ENCODE data around the gene NFAM1.

NFAM1 gene

GRCh38 chr22:42438293-42438650 is 6.1 kb upstream of the NFAM1 start:
- TF ChIP-seq POLR2AphosphoS5 (IDR thresholded peaks at IDR 0.05; ENCODE audit: low read depth, low read length): no peak
- TF ChIP-seq TAF1 (IDR thresholded peaks at IDR 0.05; ENCODE audit: borderline replicate concordance, low read depth, low read length): no peak
- no peak for TF ChIP-seq POLR2A (IDR thresholded peaks at IDR 0.05; ENCODE audit: low read depth, low read length)
- DNase-seq (ENCODE audit: insufficient read length) (no peak), FAIRE-seq (no peak)

GRCh38 chr22:42437488-42438292 is 5.5 kb upstream of the NFAM1 start:
- DNase-seq (ENCODE audit: insufficient read length) (peak; percentile 83), FAIRE-seq (peak; percentile 98)
- TF ChIP-seq POLR2AphosphoS5 (IDR thresholded peaks at IDR 0.05; ENCODE audit: low read depth, low read length): no peak
- TF ChIP-seq TAF1 (IDR thresholded peaks at IDR 0.05; ENCODE audit: borderline replicate concordance, low read depth, low read length): no peak
- no peak for TF ChIP-seq POLR2A (IDR thresholded peaks at IDR 0.05; ENCODE audit: low read depth, low read length)

- no peak for TF ChIP-seq TAF1 (IDR thresholded peaks at IDR 0.05; ENCODE audit: borderline replicate concordance, low read depth, low read length)
- no peak for TF ChIP-seq POLR2A (IDR thresholded peaks at IDR 0.05; ENCODE audit: low read depth, low read length)
- TF ChIP-seq POLR2AphosphoS5 (IDR thresholded peaks at IDR 0.05; ENCODE audit: low read depth, low read length): no peak
- DNase-seq (ENCODE audit: insufficient read length) (no peak), FAIRE-seq (no peak)
Measured at GRCh38 chr22:42436404-42436803, 4.2 kb upstream of the NFAM1 start.

- TF ChIP-seq POLR2AphosphoS5 (IDR thresholded peaks at IDR 0.05; ENCODE audit: low read depth, low read length) (no peak), POLR2A (IDR thresholded peaks at IDR 0.05; ENCODE audit: low read depth, low read length) (no peak), TAF1 (IDR thresholded peaks at IDR 0.05; ENCODE audit: borderline replicate concordance, low read depth, low read length) (no peak)
- peak; percentile 51 for FAIRE-seq
- DNase-seq (ENCODE audit: insufficient read length): no peak
Measured at GRCh38 chr22:42434748-42435425, 2.7 kb upstream of the NFAM1 start.

- FAIRE-seq (no peak), DNase-seq (ENCODE audit: insufficient read length) (no peak)
- no peak for TF ChIP-seq TAF1 (IDR thresholded peaks at IDR 0.05; ENCODE audit: borderline replicate concordance, low read depth, low read length)
Measured at GRCh38 chr22:42433754-42434682, 1.8 kb upstream of the NFAM1 start.

GRCh38 chr22:42432818-42433217 is 615 bp upstream of the NFAM1 start:
- no peak for TF ChIP-seq POLR2AphosphoS5 (IDR thresholded peaks at IDR 0.05; ENCODE audit: low read depth, low read length)
- no peak for TF ChIP-seq POLR2A (IDR thresholded peaks at IDR 0.05; ENCODE audit: low read depth, low read length)
- TF ChIP-seq TAF1 (IDR thresholded peaks at IDR 0.05; ENCODE audit: borderline replicate concordance, low read depth, low read length): no peak
- DNase-seq (ENCODE audit: insufficient read length) (no peak), FAIRE-seq (no peak)

GRCh38 chr22:42431401-42432019 is 693 bp downstream of the NFAM1 start:
- FAIRE-seq (no peak), DNase-seq (ENCODE audit: insufficient read length) (no peak)
- TF ChIP-seq POLR2AphosphoS5 (IDR thresholded peaks at IDR 0.05; ENCODE audit: low read depth, low read length) (no peak), TAF1 (IDR thresholded peaks at IDR 0.05; ENCODE audit: borderline replicate concordance, low read depth, low read length) (no peak), POLR2A (IDR thresholded peaks at IDR 0.05; ENCODE audit: low read depth, low read length) (no peak)

GRCh38 chr22:42430528-42431125 is 1.6 kb downstream of the NFAM1 start:
- no peak for DNase-seq (ENCODE audit: insufficient read length)
- FAIRE-seq: no peak
- TF ChIP-seq TAF1 (IDR thresholded peaks at IDR 0.05; ENCODE audit: borderline replicate concordance, low read depth, low read length): no peak
- TF ChIP-seq POLR2A (IDR thresholded peaks at IDR 0.05; ENCODE audit: low read depth, low read length): no peak
- TF ChIP-seq POLR2AphosphoS5 (IDR thresholded peaks at IDR 0.05; ENCODE audit: low read depth, low read length): no peak

- DNase-seq (ENCODE audit: insufficient read length): no peak
- TF ChIP-seq POLR2AphosphoS5 (IDR thresholded peaks at IDR 0.05; ENCODE audit: low read depth, low read length) (no peak), TAF1 (IDR thresholded peaks at IDR 0.05; ENCODE audit: borderline replicate concordance, low read depth, low read length) (no peak), POLR2A (IDR thresholded peaks at IDR 0.05; ENCODE audit: low read depth, low read length) (no peak)
- FAIRE-seq: no peak
Measured at GRCh38 chr22:42428760-42429159, 3.4 kb downstream of the NFAM1 start.

- no peak for FAIRE-seq
Measured at GRCh38 chr22:42428025-42428424, 4.2 kb downstream of the NFAM1 start.

GRCh38 chr22:42427167-42427566 is 5.0 kb downstream of the NFAM1 start:
- no peak for FAIRE-seq
- DNase-seq (ENCODE audit: insufficient read length): no peak

More at GRCh38 chr22:42428025-42428424, 4.2 kb downstream of the NFAM1 start:
- TF ChIP-seq TAF1 (IDR thresholded peaks at IDR 0.05; ENCODE audit: borderline replicate concordance, low read depth, low read length): no peak
- no peak for TF ChIP-seq POLR2A (IDR thresholded peaks at IDR 0.05; ENCODE audit: low read depth, low read length)
- no peak for DNase-seq (ENCODE audit: insufficient read length)

More at GRCh38 chr22:42427167-42427566, 5.0 kb downstream of the NFAM1 start:
- TF ChIP-seq POLR2AphosphoS5 (IDR thresholded peaks at IDR 0.05; ENCODE audit: low read depth, low read length) (no peak), POLR2A (IDR thresholded peaks at IDR 0.05; ENCODE audit: low read depth, low read length) (no peak), TAF1 (IDR thresholded peaks at IDR 0.05; ENCODE audit: borderline replicate concordance, low read depth, low read length) (no peak)
